Progenitor cell of endocrine pancreas (in vitro differentiated cells): ENCODE results near the gene CD83. TPM values are rescaled to one million over a fixed set of nuclear protein-coding genes. Genes with fewer than 3 reads are reported as not detected.

Experiments
- DNase-seq: peaks from one replicate; pipeline ENCODE4 v3.0.0; 2021; ENCODE audit warnings: low spot score; ENCODE audit not compliant: unreplicated experiment
- H3K27ac Mint-ChIP-seq: 2 replicates; pipeline ENCODE4 v1.8.0; 2021; ENCODE audit warnings: mild to moderate bottlenecking, moderate library complexity, mixed read lengths
- H3K27me3 Mint-ChIP-seq: 2 replicates; pipeline ENCODE4 v1.8.0; 2021; ENCODE audit warnings: mixed read lengths
- H3K36me3 Mint-ChIP-seq: 2 replicates; pipeline ENCODE4 v1.8.0; 2022; ENCODE audit warnings: mixed read lengths; ENCODE audit not compliant: insufficient read depth
- H3K4me1 Mint-ChIP-seq: 2 replicates; pipeline ENCODE4 v1.8.0; 2021; ENCODE audit warnings: low read depth, mixed read lengths
- H3K4me3 Mint-ChIP-seq: 2 replicates; pipeline ENCODE4 v1.8.0; 2021; ENCODE audit warnings: low read depth, mild to moderate bottlenecking, moderate library complexity, mixed read lengths
- H3K9me3 Mint-ChIP-seq: 2 replicates; pipeline ENCODE4 v1.8.0; 2021; ENCODE audit warnings: low read depth, mixed read lengths
- CTCF ChIP-seq: fragments of 200-600 bp; sonication (generic); IDR thresholded peaks from one replicate; pipeline ENCODE4 v1.5.0; 2021; ENCODE audit warnings: antibody characterized with exemption, mild to moderate bottlenecking; ENCODE audit not compliant: unreplicated experiment
- total RNA-seq: library from RNA; stranded (reverse); gene quantifications from 2 replicates; pipeline ENCODE4 v1.2.1, GENCODE V29; 2021

CD83 gene
- total RNA-seq, 1 donor from 2014 or later = 5.8 TPM

- Mint-ChIP-seq H3K4me1 (peaks cover 15% of the 10 kb centered on the region), H3K27me3 (peaks cover 82% of the 10 kb centered on the region), H3K36me3 (no peaks in the 10 kb centered on the region), H3K27ac (no peak overlapping the region), H3K4me3 (no peak overlapping the region), H3K9me3 (no peaks in the 10 kb centered on the region)
- TF ChIP-seq CTCF = no peak
- DNase-seq = no peak
Observed at GRCh38 chr6:14178083-14178445, 60.5 kb downstream of the CD83 start.

GRCh38 chr6:14180609-14181008 lies 63.0 kb downstream of the CD83 start:
- DNase-seq = no peak
- no peak for TF ChIP-seq CTCF
- Mint-ChIP-seq H3K4me3 (no peak overlapping the region), H3K27me3 (peaks cover 85% of the 10 kb centered on the region), H3K9me3 (no peaks in the 10 kb centered on the region), H3K4me1 (peaks cover 18% of the 10 kb centered on the region), H3K36me3 (no peaks in the 10 kb centered on the region), H3K27ac (no peak overlapping the region)

- peaks cover 15% of the 10 kb centered on the region for H3K4me1 Mint-ChIP-seq
- H3K9me3 Mint-ChIP-seq = no peaks in the 10 kb centered on the region
- no peak overlapping the region for H3K4me3 Mint-ChIP-seq
- H3K27ac Mint-ChIP-seq = no peak overlapping the region
- H3K36me3 Mint-ChIP-seq = no peaks in the 10 kb centered on the region
- H3K27me3 Mint-ChIP-seq = peaks cover 83% of the 10 kb centered on the region
- DNase-seq = no peak
- no peak for TF ChIP-seq CTCF
Observed at GRCh38 chr6:14182916-14183315, 65.3 kb downstream of the CD83 start.

Other genes starting within 250 kb of the CD83 start
- 1.9 and 2.5 TPM in 2 replicates for gene RNF182, start 192.8 kb upstream of the CD83 start, total RNA-seq